GM19452 (cell line): ENCODE results near the gene YWHAH.
"Not testable (repeated sequence)": the region's sequence is repeated elsewhere in the genome, so short reads cannot be mapped to it uniquely, and the experiment has no call there.

Experiments used
- ATAC-seq: cut with Tn5 transposase; IDR thresholded peaks from one replicate; pipeline ENCODE4 v1.9.1; 2021; ENCODE audit not compliant: unreplicated experiment

The YWHAH gene

GRCh38 chr22:31977939-31978338 is 33.6 kb downstream of the YWHAH start:
- ATAC-seq, result no peak

- ATAC-seq, result no peak
These were observed 36.3 kb downstream of the YWHAH start for GRCh38 chr22:31980628-31981027.

GRCh38 chr22:31981976-31982375 is 37.6 kb downstream of the YWHAH start:
- not testable (repeated sequence) for ATAC-seq

- ATAC-seq, result no peak
These were observed 39.7 kb downstream of the YWHAH start for GRCh38 chr22:31983911-31984656.

GRCh38 chr22:31987218-31987617 is 42.9 kb downstream of the YWHAH start:
- no peak for ATAC-seq

- ATAC-seq, result no peak
These were observed 46.9 kb downstream of the YWHAH start for GRCh38 chr22:31991102-31991839.

GRCh38 chr22:31995046-31995445 is 50.7 kb downstream of the YWHAH start:
- no peak for ATAC-seq

GRCh38 chr22:31995807-31996206 is 51.5 kb downstream of the YWHAH start:
- ATAC-seq, result no peak

GRCh38 chr22:31998784-31999385 is 54.5 kb downstream of the YWHAH start:
- ATAC-seq, result no peak

- ATAC-seq, result no peak
These were observed 55.8 kb downstream of the YWHAH start for GRCh38 chr22:32000181-32000580.

- ATAC-seq, result no peak
These were observed 61.1 kb downstream of the YWHAH start for GRCh38 chr22:32005453-32005852.
